Endothelial cell of umbilical vein (primary cell): Measurements from ENCODE around the gene ZBED4. TPM values are rescaled to one million over a fixed set of nuclear protein-coding genes. Genes with fewer than 3 reads are reported as not detected.

Experiments
- BruUV-seq: library from RNA; stranded (reverse); fragments of 400-500 nt; replicated peaks from 2 replicates; lab custom pipeline; 2021; lab: Mats Ljungman, UMichigan
- CTCF ChIA-PET: fragments of 300-600, 350-600 bp; sonication (Branson Sonifier 250); formaldehyde crosslinking; loops from one replicate; lab custom pipeline; 2021; ENCODE audit warnings: antibody characterized with exemption, inconsistent platforms; lab: Charles Lee
- POLR2A ChIA-PET: fragments of 300-600, 350-600 bp; sonication (Branson Sonifier 250); formaldehyde crosslinking; loops from one replicate; lab custom pipeline; 2021; ENCODE audit warnings: antibody characterized with exemption, inconsistent platforms; lab: Charles Lee
- DNase-seq: peaks from one replicate; pipeline ENCODE4 v3.0.0-alpha.2; 2011; ENCODE audit warnings: low read depth, low spot score
- FAIRE-seq: peaks from 2 replicates; lab custom pipeline; 2011; peaks lifted over from hg19 to GRCh38; lab: Jason Lieb, UNC
- H2AFZ ChIP-seq: 2 replicates; pipeline ENCODE4 v1.6.0; 2012; ENCODE audit warnings: low read depth, low read length, control low read depth, inconsistent platforms
- H3K27ac ChIP-seq: 2 replicates; pipeline ENCODE4 v1.5.1; 2011; ENCODE audit warnings: low read depth, mild to moderate bottlenecking, control low read depth, low read length, moderate library complexity; ENCODE audit not compliant: insufficient read depth
- H3K27me3 ChIP-seq, 2 experiments: 2 replicates each; pipeline versions ENCODE4 v1.6.0 to v1.6.1; 2011; ENCODE audit warnings: low read length in 2 of 2, mixed read lengths in 1 of 2; ENCODE audit not compliant: control insufficient read depth in 2 of 2, insufficient read depth in 2 of 2
- H3K36me3 ChIP-seq, 2 experiments: 2 replicates in 1 of 2; 3 replicates in 1 of 2; pipeline ENCODE4 v1.5.1; 2011; ENCODE audit warnings: low read length in 2 of 2, mild to moderate bottlenecking in 1 of 2, moderate library complexity in 1 of 2; ENCODE audit not compliant: control insufficient read depth in 2 of 2, insufficient read depth in 2 of 2; ENCODE audit errors: extremely low read depth in 1 of 2
- H3K4me1 ChIP-seq: 3 replicates; pipeline ENCODE4 v1.5.1; 2011; ENCODE audit warnings: mild to moderate bottlenecking, low read length; ENCODE audit not compliant: control insufficient read depth, insufficient read depth; ENCODE audit errors: extremely low read depth
- H3K4me2 ChIP-seq: 2 replicates; pipeline ENCODE4 v1.6.1; 2011; ENCODE audit warnings: low read length, control low read depth, mixed read lengths; ENCODE audit not compliant: insufficient read depth
- H3K4me3 ChIP-seq, 3 experiments: fragments of 200-600 bp in 1 of 3; sonication (generic), shearing (Covaris generic) in 1 of 3; replicated peaks in 1 of 3; 2 replicates each; pipeline ENCODE4 v1.5.1; 2011 to 2016; ENCODE audit warnings: control low read depth in 3 of 3, low read length in 3 of 3, mild to moderate bottlenecking in 2 of 3, inconsistent platforms in 1 of 3, low read depth in 1 of 3, moderate library complexity in 1 of 3; ENCODE audit not compliant: insufficient read depth in 1 of 3
- H3K79me2 ChIP-seq: 2 replicates; pipeline ENCODE4 v1.6.0; 2012; ENCODE audit warnings: low read length, inconsistent platforms; ENCODE audit not compliant: control insufficient read depth, insufficient read depth
- H3K9ac ChIP-seq: replicated peaks from 2 replicates; pipeline ENCODE3; 2011; ENCODE audit warnings: low read length, control low read depth; ENCODE audit not compliant: insufficient read depth; ENCODE audit errors: extremely low read depth
- H3K9me1 ChIP-seq: replicated peaks from 3 replicates; pipeline ENCODE4 v1.6.0; 2011; ENCODE audit warnings: mild to moderate bottlenecking, low read length; ENCODE audit not compliant: control insufficient read depth, insufficient read depth; ENCODE audit errors: extremely low read depth
- H3K9me3 ChIP-seq: replicated peaks from 2 replicates; pipeline ENCODE4 v1.5.1; 2012; ENCODE audit warnings: low read length, inconsistent platforms; ENCODE audit not compliant: control insufficient read depth, insufficient read depth
- H4K20me1 ChIP-seq: replicated peaks from 2 replicates; pipeline ENCODE3; 2011; ENCODE audit warnings: mild to moderate bottlenecking, low read length; ENCODE audit not compliant: control insufficient read depth, insufficient read depth; ENCODE audit errors: extremely low read depth
- EZH2 ChIP-seq: IDR thresholded peaks from 2 replicates; pipeline ENCODE4 v1.6.1; 2012; ENCODE audit warnings: borderline replicate concordance, low read depth, mild to moderate bottlenecking, moderate library complexity, low read length, inconsistent platforms; ENCODE audit not compliant: severe bottlenecking
- FOS ChIP-seq: IDR thresholded peaks from 2 replicates; pipeline ENCODE4 v1.6.1; 2011; ENCODE audit warnings: mild to moderate bottlenecking, low read length, moderate library complexity, borderline replicate concordance; ENCODE audit not compliant: insufficient read depth
- JUN ChIP-seq: IDR thresholded peaks from 2 replicates; pipeline ENCODE4 v1.6.1; 2011; ENCODE audit warnings: borderline replicate concordance, low read depth; ENCODE audit not compliant: insufficient read length, insufficient read depth
- MAX ChIP-seq: IDR thresholded peaks from 2 replicates; pipeline ENCODE4 v1.6.1; 2011; ENCODE audit not compliant: insufficient read depth, insufficient read length
- MYC ChIP-seq: IDR thresholded peaks from one replicate; pipeline ENCODE4 v1.6.1; 2011; ENCODE audit warnings: mild to moderate bottlenecking, low read depth, low read length
- POLR2A ChIP-seq: IDR thresholded peaks from 2 replicates; pipeline ENCODE4 v1.6.1; 2012; ENCODE audit warnings: low read depth, mild to moderate bottlenecking, control low read depth, low read length
- POLR2AphosphoS5 ChIP-seq: IDR thresholded peaks from 2 replicates; pipeline ENCODE4 v1.6.1; 2012; ENCODE audit warnings: low read depth, mild to moderate bottlenecking, control low read depth, low read length, moderate library complexity; ENCODE audit not compliant: insufficient read depth
- dilution Hi-C: fragments of 300-500 bp; cut with MboI; formaldehyde crosslinking; loops from one replicate; pipeline ENCODE4 v1.15.0; 2019; ENCODE audit warnings: low sequenced_read_pairs; ENCODE audit not compliant: extremely low pct_ligation_motif_present
- intact Hi-C: fragments of 100-400 bp; cut with micrococcal nuclease; formaldehyde crosslinking; loops from one replicate; pipeline ENCODE4 v1.10.0; 2022
- polyA plus RNA-seq, 4 experiments: library from polyadenylated mRNA; depleted of rRNA in 3 of 4; stranded (reverse) in 3 of 4; unstranded in 1 of 4; fragments of >200 nt; gene quantifications; 2 replicates each; pipeline versions ENCODE4 v1.2.1 to v1.2.3, GENCODE V29; 2011 to 2012; ENCODE audit warnings: missing spikeins in 1 of 4
- total RNA-seq: library from RNA; stranded (reverse); gene quantifications from 2 replicates; pipeline ENCODE4 v1.2.3, GENCODE V29; 2021
- TF ChIP-seq, protein P1 (sequence below), 2 donors: IDR thresholded peaks; 1 replicate in 1 of 2; 2 replicates in 1 of 2; pipeline ENCODE4 v1.5.1; 2011; ENCODE audit warnings: low read length in 2 of 2, mild to moderate bottlenecking in 2 of 2, moderate library complexity in 2 of 2, control low read depth in 1 of 2, inconsistent platforms in 1 of 2, low read depth in 1 of 2; ENCODE audit not compliant: insufficient read depth in 1 of 2; ENCODE audit errors: extremely low read depth in 1 of 2

Gene ZBED4
- total and polyA plus RNA-seq, 2 donors (not counting 3 experiments of a cell fraction or from before 2014, with no cell fraction given) = 8.6 to 18.2 TPM

- DNase-seq (no peak), FAIRE-seq (no peak)
- no TSS peak for BruUV-seq
- H3K4me3 ChIP-seq = no peak overlapping the region
- H3K9ac ChIP-seq = no peak overlapping the region
- no peak overlapping the region for H3K27ac ChIP-seq
- H3K36me3 ChIP-seq = peaks cover 0 to 19% of the 10 kb centered on the region in 2 experiments
- CTCF ChIA-PET = no interaction called here
- H4K20me1 ChIP-seq = no peaks in the 10 kb centered on the region
- no peaks in the 10 kb centered on the region for H3K79me2 ChIP-seq
- no peak overlapping the region for H3K4me2 ChIP-seq
- no peaks in the 10 kb centered on the region for H3K9me1 ChIP-seq
- H3K9me3 ChIP-seq = no peaks in the 10 kb centered on the region
- intact Hi-C loops (no loop called here), dilution Hi-C loops (no loop called here)
- H2AFZ ChIP-seq = no peak overlapping the region
- no peaks in the 10 kb centered on the region for H3K4me1 ChIP-seq
- H3K27me3 ChIP-seq = no peaks in the 10 kb centered on the region
- POLR2A ChIA-PET = no interaction called here
- TF ChIP-seq POLR2AphosphoS5 (no peak), JUN (no peak), FOS (no peak), MYC (no peak), MAX (no peak), EZH2 (no peak), POLR2A (no peak)
- TF ChIP-seq, protein P1, sequence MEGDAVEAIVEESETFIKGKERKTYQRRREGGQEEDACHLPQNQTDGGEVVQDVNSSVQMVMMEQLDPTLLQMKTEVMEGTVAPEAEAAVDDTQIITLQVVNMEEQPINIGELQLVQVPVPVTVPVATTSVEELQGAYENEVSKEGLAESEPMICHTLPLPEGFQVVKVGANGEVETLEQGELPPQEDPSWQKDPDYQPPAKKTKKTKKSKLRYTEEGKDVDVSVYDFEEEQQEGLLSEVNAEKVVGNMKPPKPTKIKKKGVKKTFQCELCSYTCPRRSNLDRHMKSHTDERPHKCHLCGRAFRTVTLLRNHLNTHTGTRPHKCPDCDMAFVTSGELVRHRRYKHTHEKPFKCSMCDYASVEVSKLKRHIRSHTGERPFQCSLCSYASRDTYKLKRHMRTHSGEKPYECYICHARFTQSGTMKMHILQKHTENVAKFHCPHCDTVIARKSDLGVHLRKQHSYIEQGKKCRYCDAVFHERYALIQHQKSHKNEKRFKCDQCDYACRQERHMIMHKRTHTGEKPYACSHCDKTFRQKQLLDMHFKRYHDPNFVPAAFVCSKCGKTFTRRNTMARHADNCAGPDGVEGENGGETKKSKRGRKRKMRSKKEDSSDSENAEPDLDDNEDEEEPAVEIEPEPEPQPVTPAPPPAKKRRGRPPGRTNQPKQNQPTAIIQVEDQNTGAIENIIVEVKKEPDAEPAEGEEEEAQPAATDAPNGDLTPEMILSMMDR (IDR thresholded peaks at IDR 0.05; ENCODE audit: extremely low read depth in 1 of 2, insufficient read depth in 1 of 2, low read depth in 1 of 2, low read length in 2 of 2) = no peak
Observed at GRCh38 chr22:49906799-49907290, 53.2 kb downstream of the ZBED4 start.
